GM12878 (cell line): ENCODE results near the gene SNRNP25. TPM values are rescaled to one million over a fixed set of nuclear protein-coding genes. Genes with fewer than 3 reads are reported as not detected.
A peak's percentile ranks its signal among the peaks of the same experiment; 100 is the strongest.

Source experiments
- ATAC-seq: fragments of 200-7000 bp; cut with Tn5 transposase; 3 replicates; pipeline ENCODE4 v1.9.1; 2020; ENCODE audit warnings: mild to moderate bottlenecking, moderate library complexity
- BruUV-seq: library from RNA; stranded (reverse); fragments of 400-500 nt; replicated peaks from 2 replicates; lab custom pipeline; 2021; lab: Mats Ljungman, UMichigan
- CTCF ChIA-PET: fragments of 300-600 bp; sonication (Branson Sonifier 250); formaldehyde crosslinking; extraction: SDS; loops from one replicate; lab custom pipeline; 2021; ENCODE audit warnings: inconsistent platforms; lab: Yijun Ruan, JAX
- POLR2A ChIA-PET: fragments of 350-600 bp; formaldehyde crosslinking; extraction: SDS; loops from one replicate; lab custom pipeline; 2021; ENCODE audit warnings: inconsistent platforms; lab: Charles Lee
- RAD21 ChIA-PET: fragments of 300-600 bp; sonication (Branson Sonifier 250); formaldehyde crosslinking; loops from one replicate; lab custom pipeline; 2023; ENCODE audit warnings: antibody characterized with exemption; ENCODE audit not compliant: unreplicated experiment; lab: Charles Lee
- SMC1A ChIA-PET: fragments of 300-600 bp; sonication (Branson Sonifier 250); formaldehyde crosslinking; loops from one replicate; lab custom pipeline; 2023; ENCODE audit not compliant: unreplicated experiment, uncharacterized antibody; lab: Charles Lee
- DNase-seq: peaks from one replicate; pipeline ENCODE4 v3.0.0-alpha.2; 2011; ENCODE audit warnings: low read depth, low spot score
- FAIRE-seq: peaks from 3 replicates; lab custom pipeline; 2011; peaks lifted over from hg19 to GRCh38; lab: Jason Lieb, UNC
- H2AFZ ChIP-seq: 2 replicates; pipeline ENCODE4 v1.6.0; 2011; ENCODE audit warnings: low read depth, low read length, control low read depth; ENCODE audit not compliant: control insufficient read depth
- H3K27ac ChIP-seq: 2 replicates; pipeline ENCODE4 v1.5.1; 2011; ENCODE audit warnings: control low read depth; ENCODE audit not compliant: control insufficient read depth, insufficient read depth
- H3K27me3 ChIP-seq, 2 experiments: replicated peaks in 1 of 2; 2 replicates each; pipeline versions ENCODE4 v1.6.0 to v1.6.1; 2011; ENCODE audit warnings: low read length in 1 of 2; ENCODE audit not compliant: control insufficient read depth in 2 of 2, insufficient read depth in 2 of 2
- H3K36me3 ChIP-seq, 2 experiments: 2 replicates each; pipeline ENCODE4 v1.5.1; 2011; ENCODE audit warnings: low read length in 1 of 2; ENCODE audit not compliant: control insufficient read depth in 2 of 2, insufficient read depth in 2 of 2
- H3K4me1 ChIP-seq: 2 replicates; pipeline ENCODE4 v1.6.1; 2011; ENCODE audit warnings: mild to moderate bottlenecking, low read length, moderate library complexity, mixed read lengths; ENCODE audit not compliant: control insufficient read depth, insufficient read depth
- H3K4me2 ChIP-seq: 2 replicates; pipeline ENCODE4 v1.6.0; 2011; ENCODE audit warnings: control low read depth; ENCODE audit not compliant: control insufficient read depth, insufficient read depth
- H3K4me3 ChIP-seq: fragments of 200-600 bp; sonication (generic); 2 replicates; pipeline ENCODE4 v1.5.1; 2016
- H3K79me2 ChIP-seq: 2 replicates; pipeline ENCODE4 v1.6.0; 2011; ENCODE audit warnings: low read length; ENCODE audit not compliant: control insufficient read depth, insufficient read depth
- H3K9ac ChIP-seq: 2 replicates; pipeline ENCODE4 v1.8.0; 2011; ENCODE audit warnings: low read length, control low read depth, mixed read lengths; ENCODE audit not compliant: control insufficient read depth, insufficient read depth
- H3K9me3 ChIP-seq: replicated peaks from 3 replicates; pipeline ENCODE4 v1.5.1; 2011; ENCODE audit warnings: mild to moderate bottlenecking, low read length; ENCODE audit not compliant: control insufficient read depth, insufficient read depth
- H4K20me1 ChIP-seq: 2 replicates; pipeline ENCODE4 v1.6.0; 2011; ENCODE audit not compliant: control insufficient read depth, insufficient read depth
- BHLHE40 ChIP-seq, 2 experiments: fragments of 450-650 bp in 1 of 2; IDR thresholded peaks; 2 replicates each; pipeline ENCODE4 v1.6.1; 2011 to 2017; ENCODE audit warnings: low read depth in 2 of 2, borderline replicate concordance in 1 of 2, improper control_type of control experiment in 1 of 2, low read length in 1 of 2, mild to moderate bottlenecking in 1 of 2
- HDGF ChIP-seq: fragments of 450-650 bp; IDR thresholded peaks from 2 replicates; pipeline ENCODE4 v1.6.1; 2016; ENCODE audit warnings: antibody characterized with exemption
- IKZF1 ChIP-seq: fragments of 450-650 bp; conservative IDR thresholded peaks from 2 replicates; pipeline ENCODE4 v1.6.1; 2017; ENCODE audit warnings: antibody characterized with exemption, mild to moderate bottlenecking
- NBN ChIP-seq: fragments of 450-650 bp; IDR thresholded peaks from 2 replicates; pipeline ENCODE4 v1.6.1; 2016
- NRF1 ChIP-seq: conservative IDR thresholded peaks from 2 replicates; pipeline ENCODE4 v1.6.1; 2011; ENCODE audit warnings: mild to moderate bottlenecking, low read depth, low read length, improper control_type of control experiment
- PML ChIP-seq: IDR thresholded peaks from 2 replicates; pipeline ENCODE4 v1.6.1; 2012; ENCODE audit warnings: low read length, inconsistent platforms
- POLR2A ChIP-seq: IDR thresholded peaks from 2 replicates; pipeline ENCODE4 v1.6.1; 2011; ENCODE audit warnings: low read depth, mild to moderate bottlenecking, low read length
- POU2F2 ChIP-seq: IDR thresholded peaks from 3 replicates; pipeline ENCODE4 v1.6.1; 2011; ENCODE audit warnings: low read depth, mild to moderate bottlenecking, low read length, borderline replicate concordance
- WGBS: methylation state at CpG from one replicate; pipeline ENCODE4 v1.1.6; 2016; ENCODE audit warnings: low lambda C conversion rate; ENCODE audit not compliant: insufficient replicate concordance, insufficient coverage; ENCODE audit errors: missing lambda C conversion rate; 5-methylcytosine and 5-hydroxymethylcytosine counted together
- in situ Hi-C: fragments of 300-500 bp; cut with MboI; formaldehyde crosslinking; loops from 9 replicates; pipeline ENCODE4 v1.14.3; 2018; ENCODE audit warnings: mixed read lengths
- intact Hi-C: fragments of 100-400 bp; cut with micrococcal nuclease; formaldehyde crosslinking; loops from one replicate; pipeline ENCODE4 v1.14.2; 2022; ENCODE audit not compliant: unreplicated experiment
- polyA plus RNA-seq, 11 experiments: library from polyadenylated mRNA; depleted of rRNA in 4 of 11; unstranded in 6 of 11; stranded (reverse) in 5 of 11; fragments of >200 nt; fragmentation: Nextera tagmentation in 4 of 11; fragmentation: Illumina TruSeq in 1 of 11; extraction: Ambion mirVana in 4 of 11; extraction: Trizol in 1 of 11; gene quantifications; 1 replicate in 1 of 11; 2 replicates in 10 of 11; pipeline versions ENCODE4 v1.2.1 to v1.2.3, GENCODE V29; 2011 to 2016; ENCODE audit warnings: inconsistent platforms in 2 of 11, missing spikeins in 2 of 11, low read depth in 1 of 11
- total RNA-seq, 4 experiments: library from RNA; depleted of rRNA in 3 of 4; stranded (reverse); fragments of >200 nt in 3 of 4; fragmentation: Illumina TruSeq in 1 of 4; extraction: Trizol in 1 of 4; gene quantifications; 2 replicates each; pipeline versions ENCODE4 v1.2.1 to v1.2.3, GENCODE V29; 2013 to 2021
- TF ChIP-seq, protein P1 (sequence below): IDR thresholded peaks from 2 replicates; pipeline ENCODE4 v1.6.1; 2012; ENCODE audit warnings: low read depth, low read length, improper control_type of control experiment
- TF ChIP-seq, protein P2 (sequence below): fragments of 450-650 bp; IDR thresholded peaks from 2 replicates; pipeline ENCODE4 v1.6.1; 2018; ENCODE audit warnings: borderline replicate concordance, mild to moderate bottlenecking; ENCODE audit not compliant: partially characterized antibody

SNRNP25 gene
- total and polyA plus RNA-seq, 10 of the 15 experiments (the other 5 are each of a cell fraction or from before 2014, with no cell fraction given), result 40.9 to 138 (median 67.2) TPM

DNA sequence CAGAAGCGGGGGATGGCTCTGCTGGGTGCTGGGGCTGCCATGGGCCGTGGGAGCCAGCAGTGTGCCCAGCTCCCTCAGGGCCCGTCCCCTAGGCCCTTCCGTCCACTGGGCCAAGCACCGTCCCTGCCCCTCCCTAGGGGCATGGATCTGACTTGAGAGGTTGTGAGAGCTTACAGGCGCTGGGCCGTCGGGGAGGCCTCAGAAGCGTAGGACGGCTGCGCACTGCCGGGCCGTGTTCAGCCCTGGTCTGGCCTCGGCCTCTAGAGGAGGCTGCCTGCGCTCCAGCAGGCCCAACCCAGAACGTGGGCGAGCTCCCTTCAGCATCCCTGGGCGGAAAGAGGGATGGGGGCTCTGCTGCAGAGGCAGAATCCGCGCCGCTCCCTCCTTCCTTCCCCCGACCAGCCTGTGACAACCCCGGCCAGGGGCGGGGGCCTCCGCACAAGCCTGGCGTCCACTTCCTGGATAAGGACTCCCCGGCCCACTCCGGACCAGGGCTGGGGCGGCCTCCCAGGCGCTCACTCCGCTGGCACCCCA is 23.7 kb downstream of the SNRNP25 start:
- H3K4me1 ChIP-seq, result peaks cover 20% of the 10 kb centered on the region
- H3K79me2 ChIP-seq, result peaks cover 10% of the 10 kb centered on the region
- SMC1A ChIA-PET, result interaction anchor here (1.2 to 3.0 kb wide), 3 partner anchors 12 to 38 kb away, joined by 3 to 16 read pairs (median 6); no protein-coding TSS in a partner anchor
- no peaks in the 10 kb centered on the region; a peak in 2 of 4 replicates for H3K36me3 ChIP-seq
- FAIRE-seq (peak; percentile 70), DNase-seq (no peak), ATAC-seq (peak; percentile 77)
- in situ Hi-C loops (no loop called here), intact Hi-C loops (no loop called here)
- TF ChIP-seq NBN (0 out of 2 replicates have a peak, but pooled peaks have one; percentile 43), BHLHE40 (IDR thresholded peaks at IDR 0.05; ENCODE audit: borderline replicate concordance in 1 of 2, low read depth in 2 of 2, low read length in 1 of 2) (peak; percentile 5 to 78; a peak in 3 of 4 replicates), IKZF1 (peak; percentile 50), POLR2A (no peak), NRF1 (no peak), PML (peak; percentile 28; the same call in 1 of the 2 replicates), POU2F2 (0 out of 3 replicates have a peak, but pooled peaks have one; percentile 38), HDGF (peak; percentile 40; the same call in 1 of the 2 replicates)
- TF ChIP-seq, protein P1, sequence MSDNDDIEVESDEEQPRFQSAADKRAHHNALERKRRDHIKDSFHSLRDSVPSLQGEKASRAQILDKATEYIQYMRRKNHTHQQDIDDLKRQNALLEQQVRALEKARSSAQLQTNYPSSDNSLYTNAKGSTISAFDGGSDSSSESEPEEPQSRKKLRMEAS, result peak; percentile 39; the same call in 1 of the 2 replicates
- TF ChIP-seq, protein P2, sequence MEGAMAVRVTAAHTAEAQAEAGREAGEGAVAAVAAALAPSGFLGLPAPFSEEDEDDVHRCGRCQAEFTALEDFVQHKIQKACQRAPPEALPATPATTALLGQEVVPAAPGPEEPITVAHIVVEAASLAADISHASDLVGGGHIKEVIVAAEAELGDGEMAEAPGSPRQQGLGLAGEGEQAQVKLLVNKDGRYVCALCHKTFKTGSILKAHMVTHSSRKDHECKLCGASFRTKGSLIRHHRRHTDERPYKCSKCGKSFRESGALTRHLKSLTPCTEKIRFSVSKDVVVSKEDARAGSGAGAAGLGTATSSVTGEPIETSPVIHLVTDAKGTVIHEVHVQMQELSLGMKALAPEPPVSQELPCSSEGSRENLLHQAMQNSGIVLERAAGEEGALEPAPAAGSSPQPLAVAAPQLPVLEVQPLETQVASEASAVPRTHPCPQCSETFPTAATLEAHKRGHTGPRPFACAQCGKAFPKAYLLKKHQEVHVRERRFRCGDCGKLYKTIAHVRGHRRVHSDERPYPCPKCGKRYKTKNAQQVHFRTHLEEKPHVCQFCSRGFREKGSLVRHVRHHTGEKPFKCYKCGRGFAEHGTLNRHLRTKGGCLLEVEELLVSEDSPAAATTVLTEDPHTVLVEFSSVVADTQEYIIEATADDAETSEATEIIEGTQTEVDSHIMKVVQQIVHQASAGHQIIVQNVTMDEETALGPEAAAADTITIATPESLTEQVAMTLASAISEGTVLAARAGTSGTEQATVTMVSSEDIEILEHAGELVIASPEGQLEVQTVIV, result peak; percentile 50
- CTCF ChIA-PET, result interaction anchor here (1.0 to 4.1 kb wide), 5 partner anchors 11 to 158 kb away, joined by 3 to 36 read pairs (median 5); no protein-coding TSS in a partner anchor
- peak overlapping the region; percentile 82 for H3K4me3 ChIP-seq
- H3K9ac ChIP-seq, result peak overlapping the region; percentile 98
- H3K27me3 ChIP-seq, result peaks cover 4 to 5% of the 10 kb centered on the region in 2 experiments; a peak in 3 of 4 replicates
- no peaks in the 10 kb centered on the region for H3K9me3 ChIP-seq
- no peaks in the 10 kb centered on the region; the same call in 1 of the 2 replicates for H4K20me1 ChIP-seq
- no TSS peak for BruUV-seq
- POLR2A ChIA-PET, result interaction anchor here (1.0 to 1.4 kb wide), 4 partner anchors 8 to 24 kb away, joined by 3 to 7 read pairs (median 4); partner anchors contain the start of genes POLR3K and SNRNP25
- H2AFZ ChIP-seq, result peak overlapping the region; percentile 72
- H3K27ac ChIP-seq, result peak overlapping the region; percentile 85
- peak overlapping the region; percentile 71 for H3K4me2 ChIP-seq
- RAD21 ChIA-PET, result interaction anchor here (1.0 to 1.9 kb wide), 4 partner anchors 12 to 24 kb away, joined by 3 to 7 read pairs (median 4); partner anchors contain the start of genes POLR3K and SNRNP25
- WGBS, result 4% methylated on average over 27 of the region's 31 CpGs
